Hepatocyte (in vitro differentiated cells): ENCODE data around the gene GP1BB.

Experiments used
- EZH2 ChIP-seq: fragments of 200-600 bp; sonication (generic); IDR thresholded peaks from 2 replicates; pipeline ENCODE4 v1.6.1; 2016; ENCODE audit warnings: antibody characterized with exemption, mild to moderate bottlenecking, borderline replicate concordance
- EZH2phosphoT487 ChIP-seq: fragments of 200-600 bp; sonication (generic); IDR thresholded peaks from one replicate; pipeline ENCODE4 v1.6.1; 2018; ENCODE audit warnings: antibody characterized with exemption, mild to moderate bottlenecking, low read depth, moderate library complexity; ENCODE audit not compliant: unreplicated experiment, severe bottlenecking
- TF ChIP-seq, protein P1 (sequence below): fragments of 200-600 bp; sonication (generic); IDR thresholded peaks from 2 replicates; pipeline ENCODE4 v1.5.1; 2016; ENCODE audit warnings: antibody characterized with exemption, mild to moderate bottlenecking; ENCODE audit not compliant: poor library complexity

DNA sequence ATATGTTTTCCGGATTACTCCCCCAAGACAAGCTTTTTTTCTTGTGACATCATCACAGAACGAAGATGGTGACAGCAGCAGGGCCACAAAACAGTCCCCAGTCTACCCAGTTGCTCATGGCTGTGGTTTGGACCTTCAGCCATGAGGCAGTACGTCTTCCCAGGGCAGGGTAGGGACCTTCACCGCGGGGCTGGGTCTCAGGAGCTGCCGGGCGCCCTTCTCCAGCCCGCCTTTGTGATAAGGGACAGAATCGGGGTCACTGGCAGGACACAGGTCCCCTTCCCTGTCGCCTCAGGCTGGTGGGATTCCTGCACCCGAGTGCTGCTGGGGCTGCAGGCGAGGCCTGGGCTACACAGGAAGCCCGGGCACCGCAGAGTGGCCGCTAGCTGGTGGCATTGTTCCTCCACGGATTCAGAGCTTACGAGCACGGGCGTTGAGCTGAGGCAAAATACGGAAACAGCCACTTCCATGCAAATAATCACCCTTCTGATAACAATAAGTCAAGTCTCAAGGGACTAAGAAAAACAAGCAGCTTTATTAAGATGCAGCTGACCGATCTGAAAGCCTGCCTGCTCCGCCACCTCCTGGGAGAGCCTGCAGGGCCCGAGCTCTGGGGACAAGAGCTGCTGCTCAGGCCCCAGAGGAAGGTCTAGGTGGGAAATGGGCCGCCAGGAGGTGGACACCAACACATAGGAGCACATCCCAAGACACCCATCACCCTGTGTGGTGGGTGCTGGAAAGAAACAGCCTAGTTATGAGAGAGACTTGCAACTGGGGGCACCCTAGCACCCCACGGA lies 49.5 kb downstream of the GP1BB start:
- TF ChIP-seq, protein P1, sequence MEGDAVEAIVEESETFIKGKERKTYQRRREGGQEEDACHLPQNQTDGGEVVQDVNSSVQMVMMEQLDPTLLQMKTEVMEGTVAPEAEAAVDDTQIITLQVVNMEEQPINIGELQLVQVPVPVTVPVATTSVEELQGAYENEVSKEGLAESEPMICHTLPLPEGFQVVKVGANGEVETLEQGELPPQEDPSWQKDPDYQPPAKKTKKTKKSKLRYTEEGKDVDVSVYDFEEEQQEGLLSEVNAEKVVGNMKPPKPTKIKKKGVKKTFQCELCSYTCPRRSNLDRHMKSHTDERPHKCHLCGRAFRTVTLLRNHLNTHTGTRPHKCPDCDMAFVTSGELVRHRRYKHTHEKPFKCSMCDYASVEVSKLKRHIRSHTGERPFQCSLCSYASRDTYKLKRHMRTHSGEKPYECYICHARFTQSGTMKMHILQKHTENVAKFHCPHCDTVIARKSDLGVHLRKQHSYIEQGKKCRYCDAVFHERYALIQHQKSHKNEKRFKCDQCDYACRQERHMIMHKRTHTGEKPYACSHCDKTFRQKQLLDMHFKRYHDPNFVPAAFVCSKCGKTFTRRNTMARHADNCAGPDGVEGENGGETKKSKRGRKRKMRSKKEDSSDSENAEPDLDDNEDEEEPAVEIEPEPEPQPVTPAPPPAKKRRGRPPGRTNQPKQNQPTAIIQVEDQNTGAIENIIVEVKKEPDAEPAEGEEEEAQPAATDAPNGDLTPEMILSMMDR: no peak
- no peak for TF ChIP-seq EZH2
- no peak for TF ChIP-seq EZH2phosphoT487
